Activated gamma-delta T cell treated with Interleukin-2 at 50 U/mL for 16 hours (primary cell): Measurements from ENCODE around the gene HBE1.
"Not testable (repeated sequence)": the region's sequence is repeated elsewhere in the genome, so short reads cannot be mapped to it uniquely, and the experiment has no call there.

Source experiments
- DNase-seq: peaks from one replicate; pipeline ENCODE4 v3.0.0-alpha.2; 2020

HBE1 gene

GRCh38 chr11:5252192-5252918, 17.4 kb downstream of the HBE1 start:
- no peak for DNase-seq

GRCh38 chr11:5251746-5252145, 18.0 kb downstream of the HBE1 start:
- no peak for DNase-seq

GRCh38 chr11:5250543-5251204, 19.1 kb downstream of the HBE1 start:
- DNase-seq, result no peak

- DNase-seq, result not testable (repeated sequence)
These were observed 19.8 kb downstream of the HBE1 start, which contains the start of gene HBG1 for GRCh38 chr11:5249807-5250396. Gene HBG1 (minus strand): TSS chr11:5249857. CDS start chr11:5249804, 53 bp downstream.

DNA sequence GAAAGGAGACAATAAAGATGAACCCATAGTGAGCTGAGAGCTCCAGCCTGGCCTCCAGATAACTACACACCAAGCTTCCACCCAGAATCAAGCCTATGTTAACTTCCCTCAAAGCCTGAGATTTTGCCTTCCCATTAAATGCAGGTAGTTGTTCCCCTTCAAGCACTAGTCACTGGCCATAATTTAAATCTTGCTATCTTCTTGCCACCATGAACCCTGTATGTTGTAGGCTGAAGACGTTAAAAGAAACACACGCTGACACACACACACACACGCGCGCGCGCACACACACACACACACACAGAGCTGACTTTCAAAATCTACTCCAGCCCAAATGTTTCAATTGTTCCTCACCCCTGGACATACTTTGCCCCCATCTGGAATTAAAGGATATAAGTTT, 21.2 kb downstream of the HBE1 start:
- not testable (repeated sequence) for DNase-seq

DNA sequence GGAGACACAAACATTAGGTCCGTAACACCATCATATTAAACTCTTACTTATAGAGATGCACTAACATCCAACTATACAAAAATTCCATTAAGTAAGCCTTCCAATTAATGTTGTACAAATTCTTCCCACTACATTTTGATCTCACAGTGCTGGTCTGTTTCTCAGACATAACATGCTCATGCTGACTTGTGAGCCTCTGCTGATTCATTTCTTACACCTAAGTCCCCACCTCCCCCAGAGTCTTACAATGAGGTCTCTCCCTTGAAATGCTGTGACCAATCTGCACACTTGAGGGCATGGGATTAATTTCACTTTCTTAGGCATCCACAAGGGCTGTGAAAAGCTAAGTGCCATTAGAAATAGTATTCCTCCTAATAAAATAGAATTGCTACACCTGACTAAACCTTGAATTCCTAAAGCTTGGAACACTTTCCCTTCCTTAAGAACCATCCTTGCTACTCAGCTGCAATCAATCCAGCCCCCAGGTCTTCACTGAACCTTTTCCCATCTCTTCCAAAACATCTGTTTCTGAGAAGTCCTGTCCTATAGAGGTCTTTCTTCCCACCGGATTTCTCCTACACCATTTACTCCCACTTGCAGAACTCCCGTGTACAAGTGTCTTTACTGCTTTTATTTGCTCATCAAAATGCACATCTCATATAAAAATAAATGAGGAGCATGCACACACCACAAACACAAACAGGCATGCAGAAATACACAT, 22.1 kb downstream of the HBE1 start:
- no peak for DNase-seq

- DNase-seq, result no peak
These were observed 22.8 kb downstream of the HBE1 start for GRCh38 chr11:5246772-5247471.

DNA sequence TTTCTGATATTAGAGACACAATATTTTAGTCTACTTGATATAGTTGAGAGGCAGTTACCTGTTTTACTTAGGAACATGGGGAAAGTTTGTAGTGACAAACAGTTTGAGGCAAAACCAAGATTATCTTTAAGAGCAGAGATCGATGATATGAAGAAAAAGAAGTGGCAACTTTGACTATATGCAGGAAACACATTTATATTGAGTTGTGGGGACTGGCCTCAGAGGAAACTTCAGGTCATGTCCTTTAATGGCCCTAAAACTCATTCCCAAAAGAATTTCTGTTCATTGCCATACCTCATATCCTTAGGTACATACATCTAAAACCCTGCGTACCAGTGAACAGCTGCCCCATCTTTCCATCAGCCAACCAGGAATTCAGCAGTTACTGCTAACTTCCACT, 24.6 kb downstream of the HBE1 start:
- DNase-seq, result no peak

GRCh38 chr11:5243816-5244180, 25.9 kb downstream of the HBE1 start:
- DNase-seq, result no peak

DNA sequence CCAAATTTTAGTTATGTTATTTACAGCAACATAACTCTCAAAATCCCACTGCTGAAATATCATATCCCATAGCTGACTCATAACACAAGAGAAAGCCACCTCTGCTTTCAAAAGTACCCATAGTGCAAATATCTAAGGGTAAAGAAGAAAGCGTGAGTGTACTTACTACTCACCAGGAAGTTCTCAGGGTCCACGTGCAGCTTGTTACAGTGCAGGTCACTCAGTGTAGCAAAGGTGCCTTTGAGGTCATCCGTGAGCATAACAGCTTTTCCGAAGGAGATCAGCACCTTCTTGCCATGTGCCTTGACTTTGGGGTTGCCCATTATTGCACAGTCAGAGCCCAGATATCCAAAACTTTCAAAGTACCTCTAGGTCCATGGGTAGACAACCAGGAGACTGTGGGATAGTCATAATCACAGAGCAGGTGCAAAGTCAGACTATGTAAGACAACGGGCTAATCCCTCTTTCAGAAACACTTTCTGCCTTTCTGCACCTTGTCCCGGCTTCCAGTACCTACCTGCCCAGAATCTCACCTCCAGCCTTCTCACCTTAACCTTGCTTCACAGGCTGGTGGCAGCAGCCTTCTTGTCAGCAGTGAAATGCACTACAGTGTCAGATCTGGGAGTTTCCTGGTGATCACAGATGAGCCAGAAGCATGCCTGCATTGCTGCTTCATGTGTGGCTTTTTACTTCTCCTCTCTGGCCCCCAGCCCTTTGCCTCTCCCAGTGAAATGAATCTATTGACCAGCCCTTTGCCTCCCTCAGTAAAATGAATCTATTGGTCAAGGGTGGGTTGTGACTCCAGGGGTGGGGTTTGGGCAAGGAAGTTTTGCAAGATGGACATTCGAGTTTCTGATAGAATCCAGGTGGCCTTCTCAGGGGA, 26.6 kb downstream of the HBE1 start:
- DNase-seq, result no peak

GRCh38 chr11:5242208-5242607, 27.5 kb downstream of the HBE1 start:
- DNase-seq, result no peak

DNA sequence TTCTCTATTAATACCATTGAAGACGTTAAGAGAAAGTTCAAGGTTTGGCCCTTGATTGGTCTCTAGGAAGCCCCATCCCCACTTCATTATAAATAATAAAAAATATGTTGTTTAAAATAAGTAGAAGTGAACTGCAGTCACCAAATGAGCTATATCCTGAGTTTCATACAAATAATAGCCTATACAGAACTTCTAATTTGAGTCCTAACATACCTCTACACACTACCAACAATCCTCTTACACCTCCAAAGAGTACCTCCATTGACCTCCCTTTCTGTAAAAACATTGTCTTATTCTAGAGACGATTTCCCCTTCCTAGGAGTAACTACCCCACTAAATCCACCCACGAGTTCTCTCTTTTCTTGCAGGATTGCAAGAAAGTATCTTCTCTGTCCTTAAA, 28.3 kb downstream of the HBE1 start:
- no peak for DNase-seq

- no peak for DNase-seq
These were observed 29.3 kb downstream of the HBE1 start for GRCh38 chr11:5240458-5240857.

DNA sequence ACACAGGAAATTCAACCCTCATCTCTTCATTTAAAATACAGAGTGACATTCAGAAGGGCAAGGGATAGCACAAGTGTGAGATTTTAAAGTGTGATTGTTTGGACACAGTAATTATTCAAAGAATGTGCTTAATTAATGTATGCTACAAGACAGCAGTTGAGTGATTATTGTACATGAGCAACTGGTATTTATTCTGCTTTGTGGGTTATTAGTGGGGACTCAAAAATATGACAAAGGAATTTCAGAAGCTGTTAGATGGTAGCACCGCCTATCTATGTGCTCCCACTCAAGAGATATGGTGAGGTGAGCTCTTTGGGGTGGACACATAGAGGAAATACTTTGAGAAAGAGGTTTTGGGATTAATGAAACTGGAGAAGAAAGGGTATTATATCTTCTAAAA, 29.7 kb downstream of the HBE1 start:
- DNase-seq, result no peak

GRCh38 chr11:5239046-5239445, 30.7 kb downstream of the HBE1 start:
- no peak for DNase-seq

DNA sequence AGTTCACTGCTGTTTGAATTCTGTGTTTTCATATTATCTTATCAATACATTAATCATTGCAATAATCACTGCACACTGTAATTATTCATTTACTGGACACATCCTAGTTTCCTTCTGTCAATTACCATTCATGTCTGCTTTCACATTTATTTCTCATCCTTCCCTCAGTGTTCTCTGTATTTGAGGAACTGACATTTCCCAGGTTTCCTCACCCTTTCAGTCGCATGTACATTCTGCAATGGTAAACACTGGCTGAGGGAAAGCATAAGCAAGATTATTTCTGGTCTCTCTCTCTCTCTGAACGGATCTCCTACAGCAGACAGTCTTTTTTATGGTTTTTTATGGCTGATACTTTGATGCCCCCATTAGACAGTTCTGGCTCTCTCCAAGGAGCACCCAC, 31.3 kb downstream of the HBE1 start:
- DNase-seq, result no peak

- DNase-seq, result no peak
These were observed 32.3 kb downstream of the HBE1 start for GRCh38 chr11:5237420-5237819.

- DNase-seq, result no peak
These were observed 34.2 kb downstream of the HBE1 start for GRCh38 chr11:5235364-5236095.

GRCh38 chr11:5234381-5234834, 35.3 kb downstream of the HBE1 start, which contains the start of gene HBD:
Gene HBD (minus strand): TSS chr11:5234483. CDS start chr11:5234433, 50 bp downstream.
- DNase-seq, result no peak

GRCh38 chr11:5233307-5233706, 36.4 kb downstream of the HBE1 start:
- no peak for DNase-seq

DNA sequence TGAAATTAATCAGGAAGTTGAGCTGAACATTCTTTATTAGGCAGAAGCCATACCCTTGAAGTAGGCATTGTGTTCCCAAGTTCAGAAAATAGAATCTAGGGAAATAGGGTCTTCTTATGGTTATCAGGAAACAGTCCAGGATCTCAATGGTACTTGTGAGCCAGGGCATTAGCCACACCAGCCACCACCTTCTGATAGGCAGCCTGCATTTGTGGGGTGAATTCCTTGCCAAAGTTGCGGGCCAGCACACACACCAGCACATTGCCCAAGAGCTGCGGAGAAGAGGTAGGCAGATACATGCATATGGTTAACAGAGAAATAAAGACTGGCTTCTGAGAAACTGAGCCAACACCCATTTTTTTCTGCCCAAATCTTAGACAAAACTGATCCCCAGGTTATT, 36.9 kb downstream of the HBE1 start:
- no peak for DNase-seq
